GM08714 (cell line): ENCODE measurements around the gene XRN2.

Experiments used
- H3K4me3 ChIP-seq: fragments of 200-500 bp; sonication (Bioruptor generic); 2 replicates; pipeline ENCODE4 v1.5.1; 2014; ENCODE audit warnings: mild to moderate bottlenecking, low read length, inconsistent platforms
- ZNF274 ChIP-seq: IDR thresholded peaks from 2 replicates; pipeline ENCODE4 v1.6.1; 2012; ENCODE audit warnings: mild to moderate bottlenecking, low read depth, low read length

Gene XRN2

GRCh38 chr20:21312813-21313474 is 9.8 kb downstream of the XRN2 start:
- H3K4me3 ChIP-seq: no peak overlapping the region
- TF ChIP-seq ZNF274: no peak

- no peak overlapping the region for H3K4me3 ChIP-seq
- no peak for TF ChIP-seq ZNF274
Measured at GRCh38 chr20:21315138-21315537, 12.0 kb downstream of the XRN2 start.

- no peak overlapping the region for H3K4me3 ChIP-seq
- TF ChIP-seq ZNF274: no peak
Measured at GRCh38 chr20:21322083-21322710, 19.1 kb downstream of the XRN2 start.

- no peak for TF ChIP-seq ZNF274
- no peak overlapping the region for H3K4me3 ChIP-seq
Measured at GRCh38 chr20:21322921-21323331, 19.8 kb downstream of the XRN2 start.

GRCh38 chr20:21323640-21324039 is 20.5 kb downstream of the XRN2 start:
- H3K4me3 ChIP-seq: no peak overlapping the region
- no peak for TF ChIP-seq ZNF274

GRCh38 chr20:21324126-21324525 is 21.0 kb downstream of the XRN2 start:
- no peak for TF ChIP-seq ZNF274
- H3K4me3 ChIP-seq: no peak overlapping the region

GRCh38 chr20:21325296-21325695 is 22.2 kb downstream of the XRN2 start:
- no peak overlapping the region for H3K4me3 ChIP-seq
- TF ChIP-seq ZNF274: no peak

GRCh38 chr20:21326700-21327099 is 23.6 kb downstream of the XRN2 start:
- TF ChIP-seq ZNF274: no peak
- H3K4me3 ChIP-seq: no peak overlapping the region

GRCh38 chr20:21336455-21337151 is 33.5 kb downstream of the XRN2 start:
- TF ChIP-seq ZNF274: no peak

GRCh38 chr20:21338291-21338690 is 35.2 kb downstream of the XRN2 start:
- H3K4me3 ChIP-seq: no peak overlapping the region
- no peak for TF ChIP-seq ZNF274

More at GRCh38 chr20:21336455-21337151, 33.5 kb downstream of the XRN2 start:
- no peak overlapping the region for H3K4me3 ChIP-seq

GRCh38 chr20:21339499-21339898 is 36.4 kb downstream of the XRN2 start:
- no peak for TF ChIP-seq ZNF274
- H3K4me3 ChIP-seq: no peak overlapping the region

GRCh38 chr20:21340991-21341697 is 38.0 kb downstream of the XRN2 start:
- H3K4me3 ChIP-seq: no peak overlapping the region
- no peak for TF ChIP-seq ZNF274

- TF ChIP-seq ZNF274: no peak
- no peak overlapping the region for H3K4me3 ChIP-seq
Measured at GRCh38 chr20:21342656-21343345, 39.7 kb downstream of the XRN2 start.
